ENCODE results near the gene MON2.
"Not testable (repeated sequence)": the region's sequence is repeated elsewhere in the genome, so short reads cannot be mapped to it uniquely, and the experiment has no call there.

The MON2 gene

GRCh38 chr12:62552906-62553556, 86.4 kb downstream of the MON2 start:
- DNase-seq = no peak

GRCh38 chr12:62559366-62559765, 92.7 kb downstream of the MON2 start:
- not testable (repeated sequence) for DNase-seq

GRCh38 chr12:62562846-62563245, 96.2 kb downstream of the MON2 start:
- no peak for DNase-seq

- DNase-seq = no peak
Observed at GRCh38 chr12:62575036-62575435, 108.4 kb downstream of the MON2 start.

- no peak for DNase-seq
Observed at GRCh38 chr12:62576503-62576902, 109.9 kb downstream of the MON2 start.

GRCh38 chr12:62578726-62579125, 112.1 kb downstream of the MON2 start:
- DNase-seq = no peak

GRCh38 chr12:62581288-62582064, 114.8 kb downstream of the MON2 start:
- DNase-seq = no peak

GRCh38 chr12:62582065-62582366, 115.4 kb downstream of the MON2 start:
- no peak for DNase-seq

- no peak for DNase-seq
Observed at GRCh38 chr12:62584619-62585018, 118.0 kb downstream of the MON2 start.

GRCh38 chr12:62586850-62587249, 120.2 kb downstream of the MON2 start:
- no peak for DNase-seq

GRCh38 chr12:62588916-62589315, 122.3 kb downstream of the MON2 start:
- no peak for DNase-seq

- no peak for DNase-seq
Observed at GRCh38 chr12:62597253-62597652, 130.6 kb downstream of the MON2 start.

- no peak for DNase-seq
Observed at GRCh38 chr12:62598846-62599245, 132.2 kb downstream of the MON2 start.

- DNase-seq = no peak
Observed at GRCh38 chr12:62599854-62600437, 133.3 kb downstream of the MON2 start.

- no peak for DNase-seq
Observed at GRCh38 chr12:62601765-62602164, 135.1 kb downstream of the MON2 start.

GRCh38 chr12:62602255-62603060, 135.8 kb downstream of the MON2 start:
- DNase-seq = peak; percentile 96

GRCh38 chr12:62603061-62603810, 136.6 kb downstream of the MON2 start:
- peak; percentile 95 for DNase-seq

GRCh38 chr12:62603811-62604098, 137.1 kb downstream of the MON2 start:
- DNase-seq = no peak

GRCh38 chr12:62604373-62604772, 137.7 kb downstream of the MON2 start:
- DNase-seq = no peak

- DNase-seq = no peak
Observed at GRCh38 chr12:62604871-62605270, 138.2 kb downstream of the MON2 start.

- DNase-seq = no peak
Observed at GRCh38 chr12:62605981-62606380, 139.4 kb downstream of the MON2 start.

GRCh38 chr12:62606654-62607053, 140.0 kb downstream of the MON2 start:
- no peak for DNase-seq

GRCh38 chr12:62613081-62613480, 146.5 kb downstream of the MON2 start:
- no peak for DNase-seq
